ENCODE results near the gene FIGNL1. TPM values are rescaled to one million over a fixed set of nuclear protein-coding genes. Genes with fewer than 3 reads are reported as not detected.

FIGNL1 gene
- total RNA-seq, 5 donors from 2014 or later (not counting 1 experiment from before 2014, with no cell fraction given), result 10.3 to 17.1 (median 14.5) TPM

GRCh38 chr7:50418526-50419290 lies 31.4 kb downstream of the FIGNL1 start:
- Histone ChIP-seq H3K4me1 (ENCODE audit: control insufficient read depth in 1 of 2, extremely low read depth in 1 of 2, insufficient read depth in 2 of 2, low read length in 2 of 2) (peaks cover 8 to 18% of the 10 kb centered on the region in 2 experiments), H3K27ac (ENCODE audit: low read length) (no peak overlapping the region), H3K4me3 (ENCODE audit: control insufficient read depth in 1 of 2, extremely low read depth in 1 of 2, low read length in 1 of 2) (no peak overlapping the region), H3K36me3 (ENCODE audit: control insufficient read depth in 2 of 2, extremely low read depth in 1 of 2, insufficient read depth in 1 of 2, low read length in 1 of 2) (no peaks in the 10 kb centered on the region), H3K9me3 (no peaks in the 10 kb centered on the region), H3K27me3 (replicated peaks in 1 of 2; ENCODE audit: control insufficient read depth in 2 of 2, extremely low read depth in 1 of 2, insufficient read depth in 2 of 2, low read length in 1 of 2) (no peaks in the 10 kb centered on the region)
- H3K27me3 Mint-ChIP-seq, result no peaks in the 10 kb centered on the region
- 84% methylated on average over 10 of the region's 14 CpGs for WGBS (ENCODE audit: insufficient coverage)
- H3K36me3 Mint-ChIP-seq, result no peaks in the 10 kb centered on the region
- no peak overlapping the region for H3K4me3 Mint-ChIP-seq
- POLR2A ChIA-PET, result interaction anchor here in 1 of 2 donors (0.6 kb wide), 1 partner anchor 63 kb away, joined by 3 read pairs; no protein-coding TSS in a partner anchor
- no peak overlapping the region for H3K27ac Mint-ChIP-seq
- ATAC-seq (replicated peaks in 1 of 4), result no peak
- CTCF ChIA-PET, result interaction anchor here (0.7 to 3.6 kb wide), 21 partner anchors 8 to 327 kb away, joined by 3 to 22 read pairs (median 4); partner anchors contain the start of gene ZPBP (in 1 of the 2)
- peaks cover 24 to 34% (median 25%) of the 10 kb centered on the region in 3 donors for H3K4me1 Mint-ChIP-seq
- no peaks in the 10 kb centered on the region for H3K9me3 Mint-ChIP-seq
- no peak for DNase-seq

GRCh38 chr7:50418086-50418515 lies 32.0 kb downstream of the FIGNL1 start:
- H3K27ac ChIP-seq (ENCODE audit: low read length), result no peak overlapping the region
- POLR2A ChIA-PET, result interaction anchor here in 1 of 2 donors (0.6 to 0.7 kb wide), 2 partner anchors 63 to 141 kb away, joined by 3 read pairs; no protein-coding TSS in a partner anchor
- ATAC-seq (replicated peaks in 1 of 4), result peak; percentile 84 to 92 (median 90)

GRCh38 chr7:50416527-50417182 lies 33.5 kb downstream of the FIGNL1 start:
- Mint-ChIP-seq H3K27ac (peak overlapping the region; percentile 84 to 89), H3K27me3 (no peaks in the 10 kb centered on the region), H3K4me1 (peaks cover 24 to 39% (median 25%) of the 10 kb centered on the region in 3 donors), H3K36me3 (no peaks in the 10 kb centered on the region), H3K9me3 (no peaks in the 10 kb centered on the region), H3K4me3 (peak overlapping the region; percentile 45 to 83 (median 51))
- DNase-seq, result no peak
- 70% methylated on average over 3 of the region's 7 CpGs for WGBS (ENCODE audit: insufficient coverage)
- no peaks in the 10 kb centered on the region for H3K9me3 ChIP-seq
- no peaks in the 10 kb centered on the region for H3K36me3 ChIP-seq (ENCODE audit: control insufficient read depth in 2 of 2, extremely low read depth in 1 of 2, insufficient read depth in 1 of 2, low read length in 1 of 2)
- ATAC-seq (replicated peaks in 1 of 4), result no peak
- peaks cover 8 to 18% of the 10 kb centered on the region in 2 experiments for H3K4me1 ChIP-seq (ENCODE audit: control insufficient read depth in 1 of 2, extremely low read depth in 1 of 2, insufficient read depth in 2 of 2, low read length in 2 of 2)
- no peak overlapping the region for H3K4me3 ChIP-seq (ENCODE audit: control insufficient read depth in 1 of 2, extremely low read depth in 1 of 2, low read length in 1 of 2)
- ChIA-PET CTCF (interaction anchor here (0.7 to 2.4 kb wide), 6 partner anchors 10 to 746 kb away, joined by 3 to 22 read pairs (median 4); no protein-coding TSS in a partner anchor), POLR2A (interaction anchor here in 1 of 2 donors (0.6 kb wide), 1 partner anchor 32 kb away, joined by 3 read pairs; no protein-coding TSS in a partner anchor)
- no peaks in the 10 kb centered on the region for H3K27me3 ChIP-seq (replicated peaks in 1 of 2; ENCODE audit: control insufficient read depth in 2 of 2, extremely low read depth in 1 of 2, insufficient read depth in 2 of 2, low read length in 1 of 2)
- no peak overlapping the region for H3K27ac ChIP-seq (ENCODE audit: low read length)

More at GRCh38 chr7:50418086-50418515, 32.0 kb downstream of the FIGNL1 start:
- H3K4me1 Mint-ChIP-seq, result peaks cover 24 to 34% (median 25%) of the 10 kb centered on the region in 3 donors
- no peak overlapping the region for H3K4me3 ChIP-seq (ENCODE audit: control insufficient read depth in 1 of 2, extremely low read depth in 1 of 2, low read length in 1 of 2)
- no peaks in the 10 kb centered on the region for H3K36me3 Mint-ChIP-seq
- no peaks in the 10 kb centered on the region for H3K9me3 ChIP-seq
- CTCF ChIA-PET, result interaction anchor here (0.6 to 2.8 kb wide), 24 partner anchors 8 to 327 kb away, joined by 3 to 22 read pairs (median 3); partner anchors contain the start of gene ZPBP (in 1 of the 2)
- no peaks in the 10 kb centered on the region for H3K27me3 Mint-ChIP-seq
- WGBS (ENCODE audit: insufficient coverage), result 22% methylated on average over 2 of the region's 4 CpGs
- no peak overlapping the region for H3K4me3 Mint-ChIP-seq
- no peaks in the 10 kb centered on the region for H3K27me3 ChIP-seq (replicated peaks in 1 of 2; ENCODE audit: control insufficient read depth in 2 of 2, extremely low read depth in 1 of 2, insufficient read depth in 2 of 2, low read length in 1 of 2)
- H3K36me3 ChIP-seq (ENCODE audit: control insufficient read depth in 2 of 2, extremely low read depth in 1 of 2, insufficient read depth in 1 of 2, low read length in 1 of 2), result no peaks in the 10 kb centered on the region
- peaks cover 8 to 18% of the 10 kb centered on the region in 2 experiments for H3K4me1 ChIP-seq (ENCODE audit: control insufficient read depth in 1 of 2, extremely low read depth in 1 of 2, insufficient read depth in 2 of 2, low read length in 2 of 2)
- H3K9me3 Mint-ChIP-seq, result no peaks in the 10 kb centered on the region
- peak; percentile 28 to 84 (median 56) for DNase-seq
- H3K27ac Mint-ChIP-seq, result no peak overlapping the region

- Mint-ChIP-seq H3K4me1 (peaks cover 29 to 47% (median 31%) of the 10 kb centered on the region in 3 donors), H3K9me3 (no peaks in the 10 kb centered on the region), H3K4me3 (peak overlapping the region; percentile 31 to 83 (median 45)), H3K36me3 (no peaks in the 10 kb centered on the region), H3K27ac (peak overlapping the region; percentile 84 to 89), H3K27me3 (no peaks in the 10 kb centered on the region)
- no peak for DNase-seq
- H3K36me3 ChIP-seq (ENCODE audit: control insufficient read depth in 2 of 2, extremely low read depth in 1 of 2, insufficient read depth in 1 of 2, low read length in 1 of 2), result no peaks in the 10 kb centered on the region
- ATAC-seq (replicated peaks in 1 of 4), result peak in 2 of 4 experiments; percentile 5 to 66
- H3K27me3 ChIP-seq (replicated peaks in 1 of 2; ENCODE audit: control insufficient read depth in 2 of 2, extremely low read depth in 1 of 2, insufficient read depth in 2 of 2, low read length in 1 of 2), result no peaks in the 10 kb centered on the region
- ChIA-PET POLR2A (interaction anchor here in 1 of 2 donors (0.6 kb wide), 1 partner anchor 31 kb away, joined by 3 read pairs; no protein-coding TSS in a partner anchor), CTCF (interaction anchor here in 1 of 2 donors (0.6 to 1.1 kb wide), 4 partner anchors 26 to 747 kb away, joined by 3 to 4 read pairs (median 3); no protein-coding TSS in a partner anchor)
- 40% methylated on average over 1 of the region's 6 CpGs for WGBS (ENCODE audit: insufficient coverage)
- H3K27ac ChIP-seq (ENCODE audit: low read length), result no peak overlapping the region
- H3K4me3 ChIP-seq (ENCODE audit: control insufficient read depth in 1 of 2, extremely low read depth in 1 of 2, low read length in 1 of 2), result no peak overlapping the region
- H3K9me3 ChIP-seq, result no peaks in the 10 kb centered on the region
- peaks cover 8 to 22% of the 10 kb centered on the region in 2 experiments for H3K4me1 ChIP-seq (ENCODE audit: control insufficient read depth in 1 of 2, extremely low read depth in 1 of 2, insufficient read depth in 2 of 2, low read length in 2 of 2)
Observed at GRCh38 chr7:50415844-50416364, 34.2 kb downstream of the FIGNL1 start.

- H3K27me3 Mint-ChIP-seq, result no peaks in the 10 kb centered on the region
- no peaks in the 10 kb centered on the region for H3K36me3 ChIP-seq (ENCODE audit: control insufficient read depth in 2 of 2, extremely low read depth in 1 of 2, insufficient read depth in 1 of 2, low read length in 1 of 2)
- no peak overlapping the region for H3K27ac Mint-ChIP-seq
- H3K36me3 Mint-ChIP-seq, result no peaks in the 10 kb centered on the region
- ChIA-PET POLR2A (no interaction called here), CTCF (no interaction called here)
- H3K27ac ChIP-seq (ENCODE audit: low read length), result no peak overlapping the region
- H3K4me3 Mint-ChIP-seq, result no peak overlapping the region
- H3K4me1 ChIP-seq (ENCODE audit: control insufficient read depth in 1 of 2, extremely low read depth in 1 of 2, insufficient read depth in 2 of 2, low read length in 2 of 2), result peaks cover 14 to 37% of the 10 kb centered on the region in 2 experiments
- ATAC-seq (replicated peaks in 1 of 4) (no peak), DNase-seq (no peak)
- H3K4me3 ChIP-seq (ENCODE audit: control insufficient read depth in 1 of 2, extremely low read depth in 1 of 2, low read length in 1 of 2), result no peak overlapping the region
- H3K27me3 ChIP-seq (replicated peaks in 1 of 2; ENCODE audit: control insufficient read depth in 2 of 2, extremely low read depth in 1 of 2, insufficient read depth in 2 of 2, low read length in 1 of 2), result no peaks in the 10 kb centered on the region
- no peaks in the 10 kb centered on the region for H3K9me3 ChIP-seq
- H3K4me1 Mint-ChIP-seq, result peaks cover 51 to 69% (median 53%) of the 10 kb centered on the region in 3 donors
- no peaks in the 10 kb centered on the region for H3K9me3 Mint-ChIP-seq
- WGBS (ENCODE audit: insufficient coverage), result 95% methylated on average over 6 of the region's 7 CpGs
Observed at GRCh38 chr7:50413561-50413960, 36.6 kb downstream of the FIGNL1 start.

- Mint-ChIP-seq H3K27ac (peak overlapping the region in 1 of 2 donors; percentile 41), H3K4me1 (peaks cover 56 to 71% (median 59%) of the 10 kb centered on the region in 3 donors), H3K4me3 (no peak overlapping the region), H3K9me3 (no peaks in the 10 kb centered on the region), H3K27me3 (no peaks in the 10 kb centered on the region), H3K36me3 (no peaks in the 10 kb centered on the region)
- ATAC-seq (replicated peaks in 1 of 4), result no peak
- 90% methylated on average over 2 of the region's 4 CpGs for WGBS (ENCODE audit: insufficient coverage)
- Histone ChIP-seq H3K4me3 (ENCODE audit: control insufficient read depth in 1 of 2, extremely low read depth in 1 of 2, low read length in 1 of 2) (no peak overlapping the region), H3K27ac (ENCODE audit: low read length) (no peak overlapping the region), H3K36me3 (ENCODE audit: control insufficient read depth in 2 of 2, extremely low read depth in 1 of 2, insufficient read depth in 1 of 2, low read length in 1 of 2) (peaks cover 0 to 2% of the 10 kb centered on the region in 2 donors), H3K4me1 (ENCODE audit: control insufficient read depth in 1 of 2, extremely low read depth in 1 of 2, insufficient read depth in 2 of 2, low read length in 2 of 2) (peaks cover 14 to 34% of the 10 kb centered on the region in 2 experiments), H3K27me3 (replicated peaks in 1 of 2; ENCODE audit: control insufficient read depth in 2 of 2, extremely low read depth in 1 of 2, insufficient read depth in 2 of 2, low read length in 1 of 2) (no peaks in the 10 kb centered on the region), H3K9me3 (no peaks in the 10 kb centered on the region)
- no peak for DNase-seq
- ChIA-PET POLR2A (no interaction called here), CTCF (no interaction called here)
Observed at GRCh38 chr7:50412973-50413372, 37.2 kb downstream of the FIGNL1 start.

Data from T-cell (primary cell).